SKM-1 (cell line): ENCODE results near the gene MIOX.
A peak's percentile ranks its signal among the peaks of the same experiment; 100 is the strongest.

Experiments used
- DNase-seq: peaks from one replicate; lab custom pipeline; 2025; ENCODE audit not compliant: unreplicated experiment; lab: John Stamatoyannopoulos, UW

MIOX gene

GRCh38 chr22:50473088-50473487 lies 13.6 kb upstream of the MIOX start:
- no peak for DNase-seq

GRCh38 chr22:50473855-50474671 lies 12.6 kb upstream of the MIOX start:
- no peak for DNase-seq

GRCh38 chr22:50474710-50475651 lies 11.7 kb upstream of the MIOX start, which contains the start of gene SBF1:
TSS of gene SBF1 (minus strand) at chr22:50475035. CDS start at chr22:50474840, 195 bp downstream.
- peak; percentile 63 for DNase-seq

- no peak for DNase-seq
Measured at GRCh38 chr22:50475652-50476002, 11.0 kb upstream of the MIOX start.

GRCh38 chr22:50476868-50477267 lies 9.8 kb upstream of the MIOX start:
- DNase-seq, result no peak

- no peak for DNase-seq
Measured at GRCh38 chr22:50477923-50478322, 8.7 kb upstream of the MIOX start.

GRCh38 chr22:50479721-50480120 lies 6.9 kb upstream of the MIOX start:
- DNase-seq, result no peak

- DNase-seq, result no peak
Measured at GRCh38 chr22:50481045-50481439, 5.6 kb upstream of the MIOX start.

- DNase-seq, result no peak
Measured at GRCh38 chr22:50481440-50482106, 5.1 kb upstream of the MIOX start, which contains the start of gene ADM2. TSS of gene ADM2 (plus strand) at chr22:50481543. CDS start at chr22:50481848, 305 bp downstream.

- DNase-seq, result no peak
Measured at GRCh38 chr22:50482107-50483074, 4.3 kb upstream of the MIOX start.

GRCh38 chr22:50483106-50483505 lies 3.6 kb upstream of the MIOX start:
- DNase-seq, result no peak

GRCh38 chr22:50483556-50483955 lies 3.1 kb upstream of the MIOX start:
- no peak for DNase-seq

GRCh38 chr22:50483977-50484853 lies 2.4 kb upstream of the MIOX start:
- DNase-seq, result no peak

GRCh38 chr22:50485221-50486131 lies 1.2 kb upstream of the MIOX start:
- DNase-seq, result no peak

GRCh38 chr22:50487290-50488005 lies 789 bp downstream of the MIOX start:
- no peak for DNase-seq

- DNase-seq, result no peak
Measured at GRCh38 chr22:50488006-50488677, 1.5 kb downstream of the MIOX start.

GRCh38 chr22:50488886-50489285 lies 2.2 kb downstream of the MIOX start:
- DNase-seq, result no peak
